HG03571 (cell line): ENCODE measurements around the gene UBE2D4.

Experiments
- ATAC-seq: cut with Tn5 transposase; IDR thresholded peaks from one replicate; pipeline ENCODE4 v1.9.1; 2021; ENCODE audit not compliant: unreplicated experiment

Gene UBE2D4

DNA sequence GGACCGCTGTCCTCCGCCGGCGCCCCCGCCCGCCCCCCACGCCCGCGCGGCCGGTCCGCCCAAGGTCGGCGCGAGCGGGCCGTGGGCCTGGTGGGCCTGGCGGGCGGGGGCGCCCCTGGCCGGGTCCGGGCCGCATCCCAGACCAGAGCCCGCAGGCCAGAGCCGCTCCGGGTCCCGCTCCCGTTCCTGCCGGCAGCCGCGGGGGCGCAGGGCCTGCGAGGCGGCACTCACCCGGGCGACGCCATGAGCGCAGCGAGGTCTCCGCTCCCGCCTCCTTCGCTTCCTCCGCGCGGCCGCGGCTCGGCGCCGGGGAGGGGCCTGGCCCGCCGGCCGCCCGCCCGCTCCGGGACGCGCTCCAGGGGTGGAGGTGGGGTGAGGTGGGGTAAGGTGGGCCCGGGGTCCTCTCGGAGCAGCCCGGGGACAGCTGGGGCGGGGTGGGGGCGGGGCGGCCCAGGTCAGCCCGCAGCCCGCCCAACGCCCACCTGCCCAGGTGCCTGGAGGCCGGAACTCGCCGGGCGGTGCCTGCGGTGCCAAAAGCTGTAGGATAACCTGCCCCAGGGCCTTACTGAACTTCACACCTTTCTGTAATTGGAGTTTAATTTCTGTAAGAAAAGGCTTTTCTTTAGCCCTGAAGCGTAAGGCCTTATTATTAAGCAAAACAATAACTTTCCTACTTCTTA is 19.8 kb upstream of the UBE2D4 start, which contains the start of gene URGCP:
TSS of gene URGCP (minus strand) at position 266 of the 680 bp plus-strand sequence. CDS start at position 245, 21 bp downstream.
- ATAC-seq: peak; percentile 70

DNA sequence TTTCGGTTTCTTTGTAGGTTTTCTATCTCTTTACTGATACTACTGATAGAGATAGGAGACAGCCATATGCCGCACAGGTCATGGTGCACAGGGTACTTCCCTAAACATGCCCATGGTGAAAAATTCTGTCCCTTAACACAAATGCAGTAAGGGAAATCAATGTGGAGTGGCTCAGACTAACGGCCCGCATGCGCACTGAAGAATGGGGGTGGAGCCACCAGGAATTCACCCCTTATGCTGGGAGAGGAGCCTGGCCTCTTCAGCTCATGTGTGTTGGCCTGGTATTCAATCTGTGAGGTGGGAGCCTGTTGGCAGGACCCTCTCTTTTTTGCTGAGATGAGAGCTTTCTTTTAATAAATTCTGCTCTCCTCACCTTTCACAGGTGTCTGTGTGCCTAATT is 11.4 kb upstream of the UBE2D4 start:
- ATAC-seq: no peak

DNA sequence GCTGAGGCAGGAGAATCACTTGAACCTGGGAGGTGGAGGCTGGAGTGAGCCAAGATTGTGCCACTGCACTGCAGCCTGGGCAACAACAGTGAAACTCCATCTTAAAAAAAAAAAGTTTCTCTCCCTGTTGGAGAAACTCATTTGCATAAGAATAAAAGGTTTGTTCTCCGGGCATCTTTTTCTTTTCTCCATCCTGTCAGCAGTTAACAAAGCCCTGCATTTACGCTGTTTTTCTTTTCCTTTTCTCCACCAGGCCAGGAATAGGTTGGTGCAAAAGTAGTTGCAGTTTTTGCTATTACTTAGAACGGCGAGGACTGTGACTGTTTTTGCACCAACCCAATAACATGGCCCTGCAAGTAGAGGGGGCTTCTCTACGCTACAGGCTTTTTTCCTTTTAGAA is 10.3 kb upstream of the UBE2D4 start:
- no peak for ATAC-seq

DNA sequence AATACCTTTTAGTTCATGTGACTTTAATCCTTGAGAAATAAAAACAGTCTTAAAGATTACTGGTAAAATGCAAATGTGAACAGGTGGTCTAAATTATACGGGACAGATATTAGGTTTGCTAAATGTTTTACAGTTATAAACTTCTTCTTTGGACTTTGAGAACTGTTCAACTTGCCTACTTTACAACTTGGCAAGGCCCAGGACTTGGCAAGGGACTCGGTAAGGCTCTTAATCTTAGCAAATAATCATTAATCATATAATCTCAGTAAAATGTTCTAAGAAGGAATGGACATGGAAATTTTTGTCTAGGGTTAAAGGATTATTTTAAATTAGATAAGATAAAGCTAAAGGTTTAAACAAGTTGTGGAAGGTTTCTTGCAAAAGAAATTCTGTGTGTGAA is 4.8 kb upstream of the UBE2D4 start:
- ATAC-seq: no peak

GRCh38 chr7:43922726-43923125 is 3.5 kb upstream of the UBE2D4 start:
- no peak for ATAC-seq

DNA sequence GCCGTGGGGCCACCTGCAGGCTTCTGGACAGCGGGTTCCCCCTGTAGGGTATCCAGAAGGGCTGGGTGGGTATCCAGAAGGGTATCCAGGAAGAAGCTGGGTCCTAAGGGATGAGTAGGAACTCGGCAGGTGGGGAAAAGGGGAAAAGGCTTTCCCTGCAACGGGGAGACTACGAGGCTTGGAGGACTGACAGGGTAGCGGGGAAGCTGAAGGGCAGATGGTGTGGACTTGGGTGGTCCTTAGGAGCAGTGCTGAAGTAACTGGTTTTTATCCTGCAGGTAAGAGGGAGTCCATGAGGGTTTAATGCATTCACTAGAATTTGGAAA is 525 bp downstream of the UBE2D4 start:
- peak; percentile 13 for ATAC-seq

GRCh38 chr7:43927810-43928209 is 1.6 kb downstream of the UBE2D4 start:
- ATAC-seq: no peak

DNA sequence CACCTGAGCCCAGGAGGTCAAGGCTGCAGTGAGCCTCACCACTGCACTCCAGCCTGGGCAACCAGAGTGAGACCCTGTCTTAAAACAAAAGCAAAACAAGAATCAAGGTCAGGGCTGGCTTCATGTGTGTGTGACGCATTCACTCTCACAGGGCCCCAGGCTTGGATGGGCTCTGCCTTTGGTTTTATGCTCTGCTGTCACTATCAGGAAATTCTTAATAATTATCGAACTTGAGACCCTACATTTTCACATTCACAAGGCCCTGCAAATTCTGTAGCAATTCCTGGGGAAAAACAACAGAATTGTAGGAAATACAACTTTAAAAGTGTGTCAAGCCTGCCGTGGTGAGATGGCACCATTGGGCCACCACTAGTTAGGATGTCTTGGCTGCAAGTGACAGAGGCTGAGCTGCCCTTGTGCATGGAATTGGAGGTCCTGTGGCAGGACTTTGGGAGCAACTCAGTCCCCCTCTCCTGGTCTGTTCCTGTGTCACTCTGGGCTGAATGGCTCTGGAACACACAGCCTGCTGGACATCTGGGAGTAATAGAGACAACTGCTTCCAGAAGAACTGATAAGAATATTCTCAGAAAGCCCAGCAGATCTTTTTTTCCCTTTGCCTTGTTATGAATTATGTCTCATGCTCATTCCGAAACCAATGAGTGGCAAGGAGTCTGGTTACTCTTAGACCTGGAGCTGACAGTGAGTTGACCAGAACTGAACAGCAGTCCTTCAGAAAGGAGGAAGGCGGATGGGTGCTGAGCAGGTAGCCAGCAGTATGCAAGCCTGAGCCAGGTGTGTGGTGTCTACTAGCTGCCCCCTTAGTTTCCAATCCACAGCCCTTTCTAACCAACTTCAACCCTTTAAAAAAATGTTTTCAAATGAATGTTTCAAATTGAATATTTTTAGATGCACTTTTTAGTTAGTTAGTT is 3.6 kb downstream of the UBE2D4 start:
- no peak for ATAC-seq

GRCh38 chr7:43931346-43931745 is 5.1 kb downstream of the UBE2D4 start:
- ATAC-seq: no peak

DNA sequence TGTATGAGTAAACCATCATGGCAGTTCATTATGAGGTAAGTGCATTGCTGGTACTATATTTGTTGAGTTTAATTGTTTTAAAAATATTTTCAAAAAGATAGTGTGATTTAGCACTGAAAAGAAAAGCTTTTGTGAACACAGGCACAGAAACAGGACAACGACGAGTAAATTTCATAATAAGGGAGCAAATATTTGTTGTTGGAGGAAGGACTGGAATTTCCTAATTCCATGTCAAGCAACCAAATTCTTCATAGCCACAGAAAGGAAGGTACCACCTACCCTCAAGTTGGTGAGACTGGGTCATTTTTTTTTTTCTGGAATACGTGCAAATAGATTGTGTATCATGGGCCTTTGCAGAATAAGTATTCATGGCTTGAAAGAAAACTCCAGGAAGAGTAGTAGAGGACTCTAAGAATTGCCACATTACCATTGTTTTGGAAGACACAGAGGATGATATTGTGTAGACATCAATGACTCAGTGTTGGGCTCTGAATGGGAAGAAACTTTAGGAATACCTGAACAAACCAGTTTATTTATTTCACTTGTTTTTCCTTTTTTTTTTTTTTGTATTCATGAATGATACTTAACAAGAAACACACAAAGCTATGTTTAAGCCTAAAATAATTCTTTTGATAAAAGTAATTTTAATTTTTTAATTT is 7.8 kb downstream of the UBE2D4 start:
- ATAC-seq: no peak

GRCh38 chr7:43937444-43937843 is 11.2 kb downstream of the UBE2D4 start:
- ATAC-seq: no peak

DNA sequence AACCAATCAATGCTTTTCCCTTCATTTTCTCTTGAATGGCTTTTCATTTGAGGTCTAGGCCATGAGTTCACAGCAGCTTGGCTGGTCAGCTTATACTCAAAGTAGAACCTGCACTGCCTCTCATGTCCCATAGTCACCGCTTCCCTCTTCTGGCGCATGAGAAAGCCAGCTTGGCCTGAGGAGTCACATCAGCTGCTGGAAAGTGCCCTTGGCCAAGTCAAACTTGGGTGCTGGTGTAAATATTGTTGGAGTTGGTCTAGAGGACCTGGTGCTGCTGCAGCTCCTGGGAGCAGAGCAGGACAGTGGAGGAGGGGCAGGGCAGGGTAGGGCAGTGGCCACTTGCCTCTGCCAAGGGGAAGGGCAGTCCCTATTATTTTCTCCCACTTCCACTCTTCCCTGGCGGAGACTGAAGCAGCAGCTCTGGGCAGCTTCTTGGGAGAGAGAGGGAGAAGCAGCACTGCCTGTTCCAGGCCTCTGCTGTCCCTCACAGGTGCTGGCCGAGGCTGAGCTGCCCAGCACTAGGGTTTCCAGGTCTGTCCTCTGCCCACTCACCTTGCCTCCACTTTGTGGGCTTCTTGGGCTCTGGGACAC is 12.8 kb downstream of the UBE2D4 start:
- ATAC-seq: no peak

DNA sequence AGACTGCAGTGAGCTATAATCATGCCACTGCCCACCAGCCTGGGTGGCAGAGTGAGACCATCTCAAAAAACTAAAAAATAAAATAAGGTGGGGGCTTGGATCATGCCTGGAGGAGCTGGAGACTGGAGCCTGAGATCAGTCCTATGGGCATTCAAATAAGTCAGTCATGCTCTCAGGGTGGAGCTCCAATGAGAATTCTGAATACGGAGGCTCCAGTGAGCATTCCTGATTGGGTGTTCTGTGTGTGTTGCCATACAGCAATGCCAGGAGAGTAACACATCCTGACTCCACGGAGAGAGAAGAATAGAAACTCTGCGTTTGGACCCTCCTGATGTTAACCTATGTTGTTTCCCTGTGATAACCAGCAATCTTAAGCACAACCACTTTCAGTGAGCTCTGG is 16.0 kb downstream of the UBE2D4 start:
- no peak for ATAC-seq

- no peak for ATAC-seq
Observed at GRCh38 chr7:43942997-43943396, 16.8 kb downstream of the UBE2D4 start.

DNA sequence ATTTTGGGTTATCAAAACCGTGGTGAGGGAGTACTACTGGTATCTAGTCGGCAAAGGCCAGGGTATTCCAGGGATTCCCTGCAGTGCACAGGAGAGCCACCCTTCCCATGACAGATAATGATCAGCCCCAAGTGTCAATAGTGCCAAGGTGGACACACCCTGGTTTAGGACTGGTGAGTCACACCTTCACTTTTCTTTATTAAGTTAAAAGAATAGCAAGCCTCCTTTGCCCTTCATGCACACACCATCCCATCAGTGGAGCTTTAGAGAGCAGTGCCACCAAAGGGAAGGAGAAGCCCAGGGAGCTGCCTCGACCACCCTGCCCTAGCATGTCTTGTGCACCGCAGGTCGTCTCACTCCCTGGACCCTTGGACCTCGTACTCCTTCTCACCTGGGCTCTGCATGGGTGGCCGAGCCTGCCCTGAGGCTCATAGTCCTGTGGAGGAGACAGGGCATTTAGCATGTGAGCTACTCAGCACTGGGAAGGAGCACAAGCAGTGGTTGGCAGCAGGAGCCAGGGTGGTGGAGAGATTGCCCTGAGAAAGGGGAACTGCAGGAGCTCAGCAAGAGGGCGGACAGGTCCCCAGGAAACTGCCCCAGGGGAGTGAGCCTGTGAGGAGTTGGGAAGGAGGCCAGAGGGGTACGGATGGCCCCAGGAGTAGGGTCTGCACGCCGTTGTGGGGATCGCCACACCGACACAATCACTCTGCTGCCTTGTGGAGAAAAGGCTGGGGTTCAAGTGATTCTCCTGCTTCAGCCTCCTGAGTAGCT is 17.4 kb downstream of the UBE2D4 start:
- ATAC-seq: no peak

GRCh38 chr7:43944286-43944685 is 18.1 kb downstream of the UBE2D4 start:
- no peak for ATAC-seq

DNA sequence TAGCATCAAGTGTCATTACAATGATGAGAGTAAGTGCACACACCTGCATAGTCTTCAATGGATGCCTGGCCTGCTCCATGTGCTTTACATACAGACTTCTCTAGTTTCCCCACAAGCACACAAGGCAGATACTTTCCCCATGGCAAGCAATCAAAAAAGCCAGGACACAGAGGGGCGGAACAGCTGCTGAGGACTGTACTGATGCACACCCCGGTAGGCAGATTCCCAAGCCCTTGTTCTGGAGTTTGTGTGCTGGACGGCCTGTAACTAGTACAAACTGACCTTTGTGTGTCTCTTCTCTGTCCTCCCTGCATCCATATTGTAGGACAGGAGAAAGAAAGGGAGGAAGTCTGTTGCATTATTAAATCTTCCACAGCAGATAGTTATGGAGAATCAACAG is 25.8 kb downstream of the UBE2D4 start:
- no peak for ATAC-seq

GRCh38 chr7:43953071-43953470 is 26.8 kb downstream of the UBE2D4 start:
- ATAC-seq: no peak

DNA sequence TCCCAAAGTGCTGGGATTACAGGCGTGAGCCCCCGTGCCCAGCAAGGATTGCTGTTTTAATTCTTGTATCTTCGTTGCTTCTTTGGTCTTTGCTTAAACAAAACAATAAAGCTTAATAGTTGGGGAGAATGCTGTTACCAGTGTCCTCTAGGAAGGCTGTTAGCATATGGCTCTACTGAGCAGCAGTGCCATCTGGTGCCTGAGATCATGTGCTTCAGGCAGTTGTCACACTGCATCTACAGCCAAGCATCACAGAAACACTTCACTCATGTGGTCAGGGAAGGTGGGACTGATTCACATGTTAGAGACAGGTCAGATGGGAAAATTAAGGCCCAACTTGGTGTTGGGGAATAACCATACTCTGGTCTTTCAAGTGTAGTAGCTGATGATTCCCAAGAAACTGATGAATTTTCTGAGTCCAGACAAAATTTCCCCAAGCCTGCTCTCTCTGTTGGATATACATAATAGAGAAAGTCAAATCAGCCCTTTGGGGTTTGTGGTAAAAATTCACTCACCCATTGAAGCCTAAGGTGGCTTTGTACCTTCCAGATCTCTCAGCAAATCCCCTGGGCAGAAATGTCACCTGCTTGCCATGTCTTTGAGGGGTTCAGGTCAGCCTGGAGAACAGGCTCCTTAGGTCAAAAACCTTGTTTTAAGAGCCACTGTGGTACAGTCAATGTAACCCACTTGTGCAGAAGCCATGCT is 28.4 kb downstream of the UBE2D4 start:
- peak; percentile 81 for ATAC-seq

- no peak for ATAC-seq
Observed at GRCh38 chr7:43956027-43956426, 29.8 kb downstream of the UBE2D4 start.
